Endodermal cell (in vitro differentiated cells): ENCODE results near the gene SH3YL1. TPM values are rescaled to one million over a fixed set of nuclear protein-coding genes. Genes with fewer than 3 reads are reported as not detected.

Experiments
- DNase-seq: peaks from one replicate; pipeline ENCODE4 v3.0.0-alpha.2; 2017
- H3K27ac ChIP-seq: 2 replicates; pipeline ENCODE4 v1.5.1; 2013; ENCODE audit warnings: mild to moderate bottlenecking, low read depth, low read length, moderate library complexity
- H3K27me3 ChIP-seq: 2 replicates; pipeline ENCODE4 v1.6.1; 2013; ENCODE audit warnings: mild to moderate bottlenecking, low read length, moderate library complexity; ENCODE audit not compliant: insufficient read depth, control insufficient read depth, poor library complexity, severe bottlenecking
- H3K36me3 ChIP-seq: 2 replicates; pipeline ENCODE4 v1.7.0; 2013; ENCODE audit warnings: mild to moderate bottlenecking, low read length, moderate library complexity; ENCODE audit not compliant: control insufficient read depth, insufficient read depth
- H3K4me1 ChIP-seq: one replicate; pipeline ENCODE4 v1.7.0; 2013; ENCODE audit warnings: low read length; ENCODE audit not compliant: control insufficient read depth, insufficient read depth
- H3K4me3 ChIP-seq: 2 replicates; pipeline ENCODE4 v1.5.1; 2013; ENCODE audit warnings: mild to moderate bottlenecking, low read length, moderate library complexity
- H3K9ac ChIP-seq: 2 replicates; pipeline ENCODE4 v1.6.1; 2013; ENCODE audit warnings: mild to moderate bottlenecking, low read length, moderate library complexity; ENCODE audit not compliant: poor library complexity, severe bottlenecking; ENCODE audit errors: extremely low read depth
- H3K9me3 ChIP-seq: 2 replicates; pipeline ENCODE4 v1.6.1; 2013; ENCODE audit warnings: mild to moderate bottlenecking, low read length, moderate library complexity; ENCODE audit not compliant: control insufficient read depth
- H3K27ac Mint-ChIP-seq: 2 replicates; pipeline ENCODE4 v1.8.0; 2020; ENCODE audit warnings: mixed read lengths
- H3K27me3 Mint-ChIP-seq: 2 replicates; pipeline ENCODE4 v1.8.0; 2021; ENCODE audit warnings: mild to moderate bottlenecking, mixed read lengths; ENCODE audit not compliant: insufficient read depth
- H3K36me3 Mint-ChIP-seq: 2 replicates; pipeline ENCODE4 v1.8.0; 2020; ENCODE audit warnings: low read depth, mixed read lengths
- H3K4me1 Mint-ChIP-seq: 2 replicates; pipeline ENCODE4 v1.8.0; 2020; ENCODE audit warnings: mixed read lengths
- H3K4me3 Mint-ChIP-seq: 2 replicates; pipeline ENCODE4 v1.8.0; 2020; ENCODE audit warnings: mild to moderate bottlenecking, moderate library complexity, mixed read lengths
- H3K9me3 Mint-ChIP-seq: 2 replicates; pipeline ENCODE4 v1.8.0; 2020; ENCODE audit warnings: mild to moderate bottlenecking, mixed read lengths
- CTCF ChIP-seq: fragments of 200-600 bp; sonication (generic); conservative IDR thresholded peaks from 2 replicates; pipeline ENCODE4 v1.5.0; 2021; ENCODE audit warnings: antibody characterized with exemption, mild to moderate bottlenecking
- WGBS, 2 experiments: methylation state at CpG; one replicate each; pipeline versions ENCODE4 v1.1.5 to v1.1.7; 2013; ENCODE audit warnings: missing lambda C conversion rate in 2 of 2, mixed read lengths in 1 of 2; ENCODE audit not compliant: insufficient coverage in 1 of 2, insufficient read length in 1 of 2; 5-methylcytosine and 5-hydroxymethylcytosine counted together
- total RNA-seq, 2 donors: library from RNA; stranded (reverse); fragmentation: NEBNext Ultra II Directional in 1 of 2; extraction: Animal tissue kit (Norgen Biotek cat#: 25700) in 1 of 2; gene quantifications; 2 replicates in 1 of 2; 3 replicates in 1 of 2; pipeline ENCODE4 v1.2.1, GENCODE V29; 2021

Gene SH3YL1
- total RNA-seq, 2 donors from 2014 or later = 33.6 to 39.0 TPM

- WGBS, 2 experiments = 75 to 100% methylated on average over 1 to 3 of the region's 3 CpGs
- no peak for DNase-seq
- Mint-ChIP-seq H3K9me3 (peaks cover 48% of the 10 kb centered on the region), H3K36me3 (no peaks in the 10 kb centered on the region), H3K27ac (no peak overlapping the region), H3K27me3 (peaks cover 7% of the 10 kb centered on the region), H3K4me3 (no peak overlapping the region), H3K4me1 (no peaks in the 10 kb centered on the region)
- H3K4me3 ChIP-seq = no peak overlapping the region
- peaks cover 43% of the 10 kb centered on the region for H3K9me3 ChIP-seq
- no peaks in the 10 kb centered on the region for H3K27me3 ChIP-seq
- H3K36me3 ChIP-seq = no peaks in the 10 kb centered on the region
- no peak overlapping the region for H3K9ac ChIP-seq
- no peak for TF ChIP-seq CTCF
- H3K4me1 ChIP-seq = no peaks in the 10 kb centered on the region
- no peak overlapping the region for H3K27ac ChIP-seq
Measured at GRCh38 chr2:180311-180710, 83.5 kb downstream of the SH3YL1 start.

GRCh38 chr2:179886-180285 is 83.9 kb downstream of the SH3YL1 start:
- no peaks in the 10 kb centered on the region for H3K36me3 Mint-ChIP-seq
- H3K9me3 Mint-ChIP-seq = peaks cover 43% of the 10 kb centered on the region
- no peak overlapping the region for H3K27ac Mint-ChIP-seq
- Histone ChIP-seq H3K4me1 (no peaks in the 10 kb centered on the region), H3K4me3 (no peak overlapping the region), H3K9me3 (peaks cover 38% of the 10 kb centered on the region), H3K9ac (no peak overlapping the region), H3K27me3 (no peaks in the 10 kb centered on the region), H3K36me3 (no peaks in the 10 kb centered on the region), H3K27ac (no peak overlapping the region)
- DNase-seq = no peak
- no peak for TF ChIP-seq CTCF
- H3K4me3 Mint-ChIP-seq = no peak overlapping the region
- H3K4me1 Mint-ChIP-seq = no peaks in the 10 kb centered on the region
- H3K27me3 Mint-ChIP-seq = peaks cover 7% of the 10 kb centered on the region

- no peaks in the 10 kb centered on the region for H3K36me3 ChIP-seq
- TF ChIP-seq CTCF = no peak
- peaks cover 18% of the 10 kb centered on the region for H3K9me3 ChIP-seq
- H3K9ac ChIP-seq = no peak overlapping the region
- no peak for DNase-seq
- Mint-ChIP-seq H3K9me3 (peaks cover 25% of the 10 kb centered on the region), H3K4me1 (no peaks in the 10 kb centered on the region), H3K27ac (no peak overlapping the region), H3K36me3 (no peaks in the 10 kb centered on the region), H3K4me3 (no peak overlapping the region), H3K27me3 (peaks cover 12% of the 10 kb centered on the region)
- 93 to 100% methylated on average over 1 to 2 of the region's 2 CpGs for WGBS, 2 experiments
- H3K27me3 ChIP-seq = no peaks in the 10 kb centered on the region
- no peaks in the 10 kb centered on the region for H3K4me1 ChIP-seq
- H3K4me3 ChIP-seq = no peak overlapping the region
- no peak overlapping the region for H3K27ac ChIP-seq
Measured at GRCh38 chr2:177733-178132, 86.1 kb downstream of the SH3YL1 start.
